Smooth muscle cell (in vitro differentiated cells): ENCODE results near the gene PAK4. TPM values are rescaled to one million over a fixed set of nuclear protein-coding genes. Genes with fewer than 3 reads are reported as not detected.

ENCODE experiments used
- DNase-seq: peaks from one replicate; lab custom pipeline; 2025; ENCODE audit not compliant: unreplicated experiment; lab: John Stamatoyannopoulos, UW
- H2AFZ ChIP-seq: fragments of 200-600 bp; sonication (generic); 2 replicates; pipeline ENCODE4 v1.6.0; 2016; ENCODE audit warnings: antibody characterized with exemption, low read depth, mild to moderate bottlenecking
- H3F3A ChIP-seq: fragments of 200-600 bp; sonication (generic); 2 replicates; pipeline ENCODE4 v1.6.0; 2017; ENCODE audit warnings: antibody characterized with exemption, low read depth
- H3K27ac ChIP-seq: fragments of 200-600 bp; sonication (generic); 2 replicates; pipeline ENCODE4 v1.5.1; 2016; ENCODE audit warnings: low read depth, mild to moderate bottlenecking
- H3K27me3 ChIP-seq: fragments of 200-600 bp; sonication (generic); 2 replicates; pipeline ENCODE4 v1.6.1; 2016; ENCODE audit warnings: low read depth, mild to moderate bottlenecking
- H3K36me3 ChIP-seq: fragments of 200-600 bp; sonication (generic); 2 replicates; pipeline ENCODE4 v1.5.1; 2016; ENCODE audit warnings: low read depth
- H3K4me1 ChIP-seq: fragments of 200-600 bp; sonication (generic); 2 replicates; pipeline ENCODE4 v1.5.1; 2016; ENCODE audit warnings: low read depth
- H3K4me2 ChIP-seq: fragments of 200-600 bp; sonication (generic); 2 replicates; pipeline ENCODE4 v1.6.0; 2016; ENCODE audit warnings: mild to moderate bottlenecking
- H3K4me3 ChIP-seq: fragments of 200-600 bp; sonication (generic); 2 replicates; pipeline ENCODE4 v1.5.1; 2016; ENCODE audit warnings: mild to moderate bottlenecking
- H3K79me2 ChIP-seq: fragments of 200-600 bp; sonication (generic); 2 replicates; pipeline ENCODE4 v1.6.0; 2016; ENCODE audit warnings: low read depth, mild to moderate bottlenecking
- H3K9ac ChIP-seq: fragments of 200-600 bp; sonication (generic); 2 replicates; pipeline ENCODE4 v1.6.0; 2016; ENCODE audit warnings: low read depth
- H3K9me3 ChIP-seq: fragments of 200-600 bp; sonication (generic); replicated peaks from 2 replicates; pipeline ENCODE4 v1.5.1; 2016; ENCODE audit warnings: low read depth
- H4K20me1 ChIP-seq: fragments of 200-600 bp; sonication (generic); 2 replicates; pipeline ENCODE4 v1.6.0; 2016; ENCODE audit warnings: low read depth
- WGBS: methylation state at CpG from one replicate; pipeline ENCODE4 v1.1.7; 2016; ENCODE audit warnings: low lambda C conversion rate; 5-methylcytosine and 5-hydroxymethylcytosine counted together
- polyA plus RNA-seq: library from polyadenylated mRNA; unstranded; fragments of >200 nt; fragmentation: Nextera tagmentation; extraction: Ambion mirVana; gene quantifications from 2 replicates; pipeline ENCODE4 v1.2.1, GENCODE V29; 2016
- total RNA-seq: library from RNA; depleted of rRNA; stranded (reverse); fragments of >200 nt; gene quantifications from 2 replicates; pipeline ENCODE4 v1.2.3, GENCODE V29; 2014
- TF ChIP-seq, protein P1 (sequence below): fragments of 200-600 bp; sonication (generic); IDR thresholded peaks from 2 replicates; pipeline ENCODE4 v1.5.1; 2017; ENCODE audit warnings: borderline replicate concordance, mild to moderate bottlenecking, antibody characterized with exemption; ENCODE audit not compliant: insufficient read depth, poor library complexity, severe bottlenecking

PAK4 gene
- total and polyA plus RNA-seq, 2 experiments from 2014 or later, result 11.8 to 19.1 TPM

DNA sequence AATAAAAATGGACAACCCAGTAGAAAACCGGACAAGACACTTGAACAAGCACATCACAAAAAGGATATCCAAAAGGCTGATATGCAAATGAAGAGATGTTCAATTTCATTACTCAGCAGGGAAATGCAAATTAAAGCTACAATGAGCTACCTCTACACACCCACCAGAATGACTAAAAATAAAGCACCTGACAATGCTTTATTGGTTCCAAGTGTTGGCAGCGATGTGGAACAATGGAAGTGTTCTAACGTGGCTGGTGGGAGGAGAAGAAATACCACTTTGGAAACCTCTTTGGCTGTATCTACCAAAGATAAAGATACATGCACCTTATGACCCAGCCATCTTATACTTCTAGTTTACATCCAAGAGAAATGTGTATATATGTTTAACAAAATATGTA, 45.2 kb upstream of the PAK4 start:
- Histone ChIP-seq H3K4me3 (no peak overlapping the region), H3K27ac (no peak overlapping the region), H3K79me2 (no peaks in the 10 kb centered on the region), H3K36me3 (no peaks in the 10 kb centered on the region), H3K9ac (no peak overlapping the region), H3K4me1 (no peaks in the 10 kb centered on the region), H3K9me3 (no peaks in the 10 kb centered on the region), H3K4me2 (no peak overlapping the region), H4K20me1 (no peaks in the 10 kb centered on the region), H3F3A (no peaks in the 10 kb centered on the region), H3K27me3 (peaks cover 52% of the 10 kb centered on the region), H2AFZ (no peak overlapping the region)
- WGBS, result 78% methylated on average over 3 of the region's 3 CpGs
- TF ChIP-seq, protein P1, sequence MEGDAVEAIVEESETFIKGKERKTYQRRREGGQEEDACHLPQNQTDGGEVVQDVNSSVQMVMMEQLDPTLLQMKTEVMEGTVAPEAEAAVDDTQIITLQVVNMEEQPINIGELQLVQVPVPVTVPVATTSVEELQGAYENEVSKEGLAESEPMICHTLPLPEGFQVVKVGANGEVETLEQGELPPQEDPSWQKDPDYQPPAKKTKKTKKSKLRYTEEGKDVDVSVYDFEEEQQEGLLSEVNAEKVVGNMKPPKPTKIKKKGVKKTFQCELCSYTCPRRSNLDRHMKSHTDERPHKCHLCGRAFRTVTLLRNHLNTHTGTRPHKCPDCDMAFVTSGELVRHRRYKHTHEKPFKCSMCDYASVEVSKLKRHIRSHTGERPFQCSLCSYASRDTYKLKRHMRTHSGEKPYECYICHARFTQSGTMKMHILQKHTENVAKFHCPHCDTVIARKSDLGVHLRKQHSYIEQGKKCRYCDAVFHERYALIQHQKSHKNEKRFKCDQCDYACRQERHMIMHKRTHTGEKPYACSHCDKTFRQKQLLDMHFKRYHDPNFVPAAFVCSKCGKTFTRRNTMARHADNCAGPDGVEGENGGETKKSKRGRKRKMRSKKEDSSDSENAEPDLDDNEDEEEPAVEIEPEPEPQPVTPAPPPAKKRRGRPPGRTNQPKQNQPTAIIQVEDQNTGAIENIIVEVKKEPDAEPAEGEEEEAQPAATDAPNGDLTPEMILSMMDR, result no peak
- DNase-seq, result no peak

DNA sequence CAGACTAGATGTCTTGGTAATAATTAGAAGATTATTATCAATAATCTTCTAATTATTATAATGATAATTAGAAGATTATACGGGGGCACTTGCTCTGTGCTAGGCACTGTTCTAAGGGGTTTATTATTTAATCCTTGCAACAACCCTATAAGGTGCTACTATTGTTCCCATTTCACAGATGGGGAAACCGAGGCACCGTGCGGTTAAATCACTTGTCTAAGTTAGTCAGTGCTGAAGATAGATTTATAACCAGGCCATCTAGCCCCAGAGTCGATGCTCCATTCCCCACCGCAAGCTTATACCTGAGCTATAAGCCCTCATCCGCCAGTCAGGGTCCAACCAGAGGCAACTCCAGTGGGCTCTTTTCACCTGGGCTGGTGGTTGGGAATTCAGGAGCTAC, 43.4 kb upstream of the PAK4 start:
- H3K27me3 ChIP-seq, result peaks cover 64% of the 10 kb centered on the region
- WGBS, result 90% methylated on average over 7 of the region's 7 CpGs
- H3K27ac ChIP-seq, result no peak overlapping the region

DNA sequence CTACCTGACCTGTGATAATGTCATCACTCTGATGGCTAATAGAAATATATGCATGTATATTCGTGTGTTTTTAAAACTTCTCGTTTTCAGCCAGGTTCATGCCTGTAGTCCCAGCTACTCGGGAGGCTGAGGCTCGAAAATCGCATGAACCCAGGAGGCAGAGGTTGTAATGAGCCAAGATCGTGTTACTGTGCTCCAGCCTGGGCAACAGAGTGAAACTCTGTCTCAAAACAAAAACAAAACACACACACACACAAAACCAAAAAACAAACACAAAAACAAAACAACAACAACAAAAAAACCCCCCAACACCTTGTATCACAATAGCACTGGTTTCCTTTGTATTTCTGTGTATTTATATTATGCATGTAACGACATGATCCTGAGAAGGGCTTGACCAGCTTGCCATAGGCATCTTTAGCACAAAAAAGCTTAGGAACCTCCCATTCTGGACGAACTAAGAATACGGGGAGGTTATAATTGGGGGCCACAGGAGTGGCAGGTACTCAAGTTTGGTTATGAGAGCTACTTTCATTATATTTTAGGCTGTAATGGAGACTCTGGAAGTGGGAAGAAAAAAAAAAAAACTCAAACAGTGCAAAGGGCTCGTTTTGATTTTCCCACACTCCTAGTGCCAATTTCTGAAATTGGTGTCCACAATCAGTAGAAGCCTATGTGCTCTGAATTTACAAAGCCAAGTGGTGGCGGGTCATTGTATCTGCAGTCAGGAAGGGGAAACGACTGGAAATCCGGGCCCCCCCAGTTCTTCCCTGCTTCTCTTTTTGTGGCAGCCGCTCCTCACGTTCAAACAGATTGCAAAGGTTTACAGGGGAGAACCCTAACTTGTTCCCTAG, 42.6 kb upstream of the PAK4 start:
- TF ChIP-seq, protein P1, result no peak
- H3K79me2 ChIP-seq, result no peaks in the 10 kb centered on the region
- H3K4me1 ChIP-seq, result no peaks in the 10 kb centered on the region
- no peaks in the 10 kb centered on the region for H3F3A ChIP-seq
- H3K4me3 ChIP-seq, result no peak overlapping the region
- H3K36me3 ChIP-seq, result no peaks in the 10 kb centered on the region
- no peak for DNase-seq
- H3K9ac ChIP-seq, result no peak overlapping the region
- H2AFZ ChIP-seq, result no peak overlapping the region
- no peaks in the 10 kb centered on the region for H3K9me3 ChIP-seq
- H3K27ac ChIP-seq, result no peak overlapping the region
- no peak overlapping the region for H3K4me2 ChIP-seq
- no peaks in the 10 kb centered on the region for H4K20me1 ChIP-seq
- WGBS, result 72% methylated on average over 15 of the region's 15 CpGs
- H3K27me3 ChIP-seq, result peaks cover 70% of the 10 kb centered on the region

More for the DNA sequence above, 43.4 kb upstream of the PAK4 start:
- Histone ChIP-seq H2AFZ (no peak overlapping the region), H3K79me2 (no peaks in the 10 kb centered on the region), H3F3A (no peaks in the 10 kb centered on the region), H3K9me3 (no peaks in the 10 kb centered on the region), H3K9ac (no peak overlapping the region), H4K20me1 (no peaks in the 10 kb centered on the region), H3K4me1 (no peaks in the 10 kb centered on the region), H3K36me3 (no peaks in the 10 kb centered on the region), H3K4me2 (no peak overlapping the region), H3K4me3 (no peak overlapping the region)
- no peak for DNase-seq
- TF ChIP-seq, protein P1, result no peak

DNA sequence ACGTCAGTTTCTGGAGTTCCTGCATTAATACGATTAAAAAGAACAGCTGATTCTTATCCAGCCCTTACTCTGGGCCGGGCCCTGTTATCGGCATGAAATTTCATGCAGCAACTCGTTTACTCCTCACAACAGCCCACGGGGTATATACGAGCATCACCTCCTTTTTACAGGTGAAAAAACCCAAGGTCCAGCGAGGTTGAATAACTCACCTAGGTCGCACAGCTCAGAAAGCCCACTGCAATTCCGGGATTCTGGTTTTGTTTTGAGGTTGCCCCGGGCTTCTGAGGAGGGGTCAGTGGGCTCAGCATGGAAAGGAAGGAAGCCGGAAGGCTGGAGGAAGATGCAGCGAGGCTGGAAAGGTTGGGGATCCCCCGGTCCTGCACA, 42.0 kb upstream of the PAK4 start:
- Histone ChIP-seq H3K79me2 (no peaks in the 10 kb centered on the region), H3K27me3 (peaks cover 75% of the 10 kb centered on the region), H3K27ac (no peak overlapping the region), H3K4me1 (no peaks in the 10 kb centered on the region), H3F3A (no peaks in the 10 kb centered on the region), H3K4me2 (peak overlapping the region; percentile 61), H3K36me3 (no peaks in the 10 kb centered on the region), H4K20me1 (no peaks in the 10 kb centered on the region), H2AFZ (no peak overlapping the region), H3K9ac (no peak overlapping the region), H3K4me3 (peak overlapping the region; percentile 38), H3K9me3 (no peaks in the 10 kb centered on the region)
- no peak for DNase-seq
- TF ChIP-seq, protein P1, result no peak
- 40% methylated on average over 14 of the region's 14 CpGs for WGBS
